IPS-11a (cell line): Measurements from ENCODE around the gene CSE1L.
"Not testable (repeated sequence)": the region's sequence is repeated elsewhere in the genome, so short reads cannot be mapped to it uniquely, and the experiment has no call there.

Source experiments
- H3K4me3 ChIP-seq: one replicate; pipeline ENCODE4 v1.5.1; 2013; ENCODE audit warnings: low read depth, low read length, control low read depth

Gene CSE1L, protein sequence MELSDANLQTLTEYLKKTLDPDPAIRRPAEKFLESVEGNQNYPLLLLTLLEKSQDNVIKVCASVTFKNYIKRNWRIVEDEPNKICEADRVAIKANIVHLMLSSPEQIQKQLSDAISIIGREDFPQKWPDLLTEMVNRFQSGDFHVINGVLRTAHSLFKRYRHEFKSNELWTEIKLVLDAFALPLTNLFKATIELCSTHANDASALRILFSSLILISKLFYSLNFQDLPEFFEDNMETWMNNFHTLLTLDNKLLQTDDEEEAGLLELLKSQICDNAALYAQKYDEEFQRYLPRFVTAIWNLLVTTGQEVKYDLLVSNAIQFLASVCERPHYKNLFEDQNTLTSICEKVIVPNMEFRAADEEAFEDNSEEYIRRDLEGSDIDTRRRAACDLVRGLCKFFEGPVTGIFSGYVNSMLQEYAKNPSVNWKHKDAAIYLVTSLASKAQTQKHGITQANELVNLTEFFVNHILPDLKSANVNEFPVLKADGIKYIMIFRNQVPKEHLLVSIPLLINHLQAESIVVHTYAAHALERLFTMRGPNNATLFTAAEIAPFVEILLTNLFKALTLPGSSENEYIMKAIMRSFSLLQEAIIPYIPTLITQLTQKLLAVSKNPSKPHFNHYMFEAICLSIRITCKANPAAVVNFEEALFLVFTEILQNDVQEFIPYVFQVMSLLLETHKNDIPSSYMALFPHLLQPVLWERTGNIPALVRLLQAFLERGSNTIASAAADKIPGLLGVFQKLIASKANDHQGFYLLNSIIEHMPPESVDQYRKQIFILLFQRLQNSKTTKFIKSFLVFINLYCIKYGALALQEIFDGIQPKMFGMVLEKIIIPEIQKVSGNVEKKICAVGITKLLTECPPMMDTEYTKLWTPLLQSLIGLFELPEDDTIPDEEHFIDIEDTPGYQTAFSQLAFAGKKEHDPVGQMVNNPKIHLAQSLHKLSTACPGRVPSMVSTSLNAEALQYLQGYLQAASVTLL

DNA sequence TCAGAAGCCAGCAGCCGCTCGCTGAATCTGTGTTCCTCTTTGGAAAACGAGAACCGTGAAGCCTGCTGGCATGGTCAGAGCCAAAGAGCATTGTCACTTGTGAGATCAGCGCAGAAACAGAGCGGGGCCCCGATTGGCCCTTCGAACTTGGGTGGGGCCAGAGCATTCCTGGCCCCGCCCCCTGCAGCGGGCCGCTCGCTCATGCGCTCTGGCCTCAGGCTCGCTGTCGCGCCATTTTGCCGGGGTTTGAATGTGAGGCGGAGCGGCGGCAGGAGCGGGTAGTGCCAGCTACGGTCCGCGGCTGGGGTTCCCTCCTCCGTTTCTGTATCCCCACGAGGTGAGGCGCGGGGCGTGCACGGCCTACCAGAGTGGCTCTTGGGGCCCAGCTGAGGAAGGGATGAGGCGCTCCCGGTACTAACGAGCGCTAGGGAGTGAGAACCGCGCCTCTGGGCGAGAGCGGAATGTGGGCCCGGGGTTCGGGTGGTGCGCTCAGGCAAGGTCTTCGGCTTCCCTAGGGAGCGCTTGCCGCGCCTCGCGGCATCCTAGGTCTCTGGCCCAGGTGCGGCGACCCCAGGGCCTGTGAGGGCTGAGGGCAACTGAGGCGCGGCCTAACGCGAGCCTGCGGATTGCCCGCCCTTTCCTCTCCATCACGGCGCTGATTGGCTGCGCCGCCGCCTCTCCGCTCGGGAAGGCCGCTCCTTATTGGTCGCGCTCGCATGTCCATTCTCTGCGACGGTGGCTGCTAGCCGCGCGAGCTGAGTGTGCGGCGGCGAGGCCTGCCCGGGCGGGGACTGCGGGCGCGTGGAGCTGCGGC, at the start of gene CSE1L:
TSS of gene CSE1L (plus strand) at position 226 of the 814 bp plus-strand sequence. CDS start 12,152 bp downstream, outside the sequence.
- H3K4me3 ChIP-seq, result peak within 1 kb of the TSS; percentile 89

- H3K4me3 ChIP-seq, result no peak overlapping the region
These were observed 45.9 kb upstream of the CSE1L start for GRCh38 chr20:48999890-49000870.

DNA sequence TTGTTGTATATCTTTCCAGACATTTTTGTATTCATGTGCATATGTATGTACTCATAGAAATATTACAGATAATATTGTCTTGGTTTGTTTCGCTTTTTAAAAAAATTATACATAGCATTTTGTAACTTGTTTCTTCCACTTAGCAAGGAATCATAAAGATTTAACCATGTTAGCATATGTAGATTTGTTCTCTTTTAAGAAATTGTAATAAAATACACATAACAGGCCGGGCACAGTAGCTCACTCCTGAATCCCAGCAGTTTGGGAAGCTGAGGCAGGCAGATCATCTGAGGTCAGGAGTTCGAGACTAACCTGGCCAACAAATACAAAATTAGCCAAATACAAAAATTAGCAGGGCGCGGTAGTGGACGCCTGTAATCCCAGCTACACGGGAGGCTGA, 44.4 kb upstream of the CSE1L start:
- H3K4me3 ChIP-seq, result no peak overlapping the region

DNA sequence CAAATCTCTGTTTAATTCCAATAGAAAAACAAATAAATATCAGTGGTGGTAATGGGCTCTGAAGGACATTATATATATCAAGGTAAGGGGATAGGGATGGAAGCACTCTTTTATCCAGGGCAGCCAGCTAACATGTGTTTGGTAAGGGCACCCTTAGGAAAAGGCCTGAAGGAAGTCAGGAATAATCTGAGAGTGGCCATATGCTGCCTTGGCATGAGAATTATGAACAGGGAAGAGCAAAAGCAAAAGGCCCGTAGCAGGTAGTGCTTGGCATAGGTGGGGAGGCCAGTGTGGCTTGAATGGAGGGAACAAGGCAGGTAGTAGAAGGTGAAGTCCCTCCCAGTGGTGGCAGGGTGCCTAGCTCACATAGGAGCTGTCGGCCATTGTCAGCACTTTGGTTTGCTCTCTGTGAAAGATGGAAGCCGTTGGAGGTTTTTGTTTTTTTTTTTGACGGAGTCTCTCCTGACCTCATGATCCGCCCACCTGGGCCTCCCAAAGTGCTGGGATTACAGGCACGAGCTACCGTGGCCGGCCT, 39.6 kb upstream of the CSE1L start:
- no peak overlapping the region for H3K4me3 ChIP-seq

DNA sequence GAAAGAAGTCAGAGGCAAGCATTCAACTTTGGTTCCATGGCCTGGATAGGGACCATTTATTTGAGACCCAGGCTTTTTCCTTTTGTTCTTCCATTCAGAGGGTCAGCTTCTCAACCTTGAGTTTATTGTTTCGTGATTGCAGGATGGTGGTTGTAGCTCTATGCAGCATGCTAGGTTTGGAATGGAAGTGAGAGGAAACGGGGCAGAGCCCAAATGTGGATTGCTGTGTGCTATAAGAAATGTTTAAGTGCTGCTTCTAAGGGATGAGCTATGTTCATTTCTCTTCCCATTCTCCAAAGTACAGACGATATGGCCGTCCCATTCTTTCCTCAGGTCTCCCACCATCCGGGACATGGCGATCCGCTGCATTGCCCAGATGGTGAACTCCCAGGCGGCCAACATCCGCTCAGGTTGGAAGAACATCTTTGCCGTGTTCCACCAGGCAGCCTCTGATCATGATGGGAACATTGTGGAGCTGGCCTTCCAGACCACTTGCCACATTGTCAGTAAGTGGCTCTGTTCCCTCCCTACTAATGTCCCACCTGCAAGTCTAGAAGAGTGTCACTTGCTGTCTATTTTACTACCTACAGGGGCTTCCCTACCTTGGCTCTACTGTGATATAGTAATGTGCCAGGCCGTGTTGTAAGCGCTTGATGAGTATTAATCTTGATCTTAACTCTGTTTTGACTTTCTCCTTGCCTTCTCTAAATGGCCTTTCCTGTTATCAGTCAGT, 36.0 kb upstream of the CSE1L start:
- no peak overlapping the region for H3K4me3 ChIP-seq

DNA sequence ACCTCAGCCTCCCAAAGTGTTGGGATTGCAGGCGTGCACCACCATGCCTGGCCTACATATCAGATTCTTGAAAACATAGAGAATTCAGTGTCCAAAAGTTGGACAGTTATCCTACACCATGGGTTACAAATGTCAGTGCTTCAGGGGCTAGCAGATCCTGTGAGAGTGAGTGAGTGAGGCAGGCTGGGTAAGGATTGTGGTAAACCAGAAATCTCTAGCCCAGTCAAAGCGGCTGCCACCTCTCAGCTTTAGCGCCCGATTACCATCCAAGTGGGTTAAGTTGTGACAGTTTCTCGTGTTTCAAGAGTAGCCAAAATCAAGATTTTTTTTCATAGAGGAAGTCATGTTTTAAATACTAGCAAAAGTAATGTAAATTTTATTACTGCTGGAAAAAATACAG, 21.9 kb upstream of the CSE1L start:
- H3K4me3 ChIP-seq, result no peak overlapping the region

- H3K4me3 ChIP-seq, result not testable (repeated sequence)
These were observed 17.9 kb upstream of the CSE1L start for GRCh38 chr20:49028177-49028576.

- no peak overlapping the region for H3K4me3 ChIP-seq
These were observed 17.4 kb upstream of the CSE1L start for GRCh38 chr20:49028684-49029083.

- H3K4me3 ChIP-seq, result no peak overlapping the region
These were observed 16.9 kb upstream of the CSE1L start for GRCh38 chr20:49029203-49029602.

- no peak overlapping the region for H3K4me3 ChIP-seq
These were observed 15.0 kb upstream of the CSE1L start for GRCh38 chr20:49030954-49031619.

GRCh38 chr20:49032455-49032854, 13.7 kb upstream of the CSE1L start:
- H3K4me3 ChIP-seq, result no peak overlapping the region

- no peak overlapping the region for H3K4me3 ChIP-seq
These were observed 11.9 kb upstream of the CSE1L start for GRCh38 chr20:49034070-49034732.

DNA sequence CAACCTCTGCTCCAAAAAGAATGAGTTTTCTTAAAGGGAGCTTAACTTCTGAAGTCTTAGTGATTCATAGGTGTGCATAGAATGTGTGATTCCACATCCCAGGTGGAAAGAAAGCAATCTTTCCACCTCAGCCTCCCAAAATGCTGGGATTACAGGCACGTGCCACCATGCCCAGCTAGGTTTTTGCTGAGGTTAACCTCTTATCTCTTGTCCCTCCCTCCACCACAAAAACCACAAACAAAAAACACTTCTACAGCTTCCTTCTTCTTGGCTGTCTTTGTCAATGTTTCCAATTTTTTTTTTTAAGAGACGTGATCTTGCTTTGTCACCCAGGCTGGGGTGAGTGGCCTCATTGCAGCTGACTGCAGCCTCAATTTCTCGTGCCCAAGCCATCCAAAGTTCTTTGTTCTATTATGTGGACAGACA, 8.1 kb upstream of the CSE1L start:
- no peak overlapping the region for H3K4me3 ChIP-seq

- no peak overlapping the region for H3K4me3 ChIP-seq
These were observed 6.3 kb upstream of the CSE1L start for GRCh38 chr20:49039854-49040253.

GRCh38 chr20:49043000-49043399, 3.1 kb upstream of the CSE1L start:
- no peak overlapping the region for H3K4me3 ChIP-seq

DNA sequence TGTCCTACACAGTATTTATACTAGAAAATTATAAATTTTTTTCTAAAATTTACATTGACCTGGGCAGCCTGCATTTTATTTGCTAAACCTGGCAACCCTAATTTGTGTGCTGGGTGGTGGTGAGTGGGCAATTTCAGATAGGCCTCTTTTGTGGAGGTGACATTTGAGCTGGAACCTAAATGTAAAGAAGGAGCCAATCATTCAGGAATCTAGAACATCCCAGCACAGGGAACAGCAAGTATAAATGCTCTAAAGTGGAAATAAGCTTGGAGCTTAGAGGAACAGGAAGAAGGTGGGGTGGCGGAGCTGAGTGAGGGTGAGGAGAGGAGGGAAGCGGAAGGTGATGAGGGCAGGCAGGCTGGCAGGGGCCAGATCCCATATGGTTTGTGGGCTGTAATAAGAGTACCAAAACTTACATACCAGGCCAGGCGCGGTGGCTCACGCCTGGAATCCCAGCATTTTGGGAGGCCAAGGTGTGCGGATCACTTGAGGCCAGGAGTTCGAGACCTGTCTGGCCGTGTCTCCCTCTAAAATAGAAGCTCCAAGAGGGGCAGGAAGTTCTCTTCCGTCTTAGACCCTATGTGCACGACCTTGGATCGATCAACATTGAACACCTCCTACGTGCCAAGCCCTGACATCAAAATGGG, 549 bp upstream of the CSE1L start:
- H3K4me3 ChIP-seq, result peak overlapping the region; percentile 89

GRCh38 chr20:49052334-49052733, 6.2 kb downstream of the CSE1L start:
- H3K4me3 ChIP-seq, result no peak overlapping the region
